ENCODE measurements around the gene SNRPA.

SNRPA gene

DNA sequence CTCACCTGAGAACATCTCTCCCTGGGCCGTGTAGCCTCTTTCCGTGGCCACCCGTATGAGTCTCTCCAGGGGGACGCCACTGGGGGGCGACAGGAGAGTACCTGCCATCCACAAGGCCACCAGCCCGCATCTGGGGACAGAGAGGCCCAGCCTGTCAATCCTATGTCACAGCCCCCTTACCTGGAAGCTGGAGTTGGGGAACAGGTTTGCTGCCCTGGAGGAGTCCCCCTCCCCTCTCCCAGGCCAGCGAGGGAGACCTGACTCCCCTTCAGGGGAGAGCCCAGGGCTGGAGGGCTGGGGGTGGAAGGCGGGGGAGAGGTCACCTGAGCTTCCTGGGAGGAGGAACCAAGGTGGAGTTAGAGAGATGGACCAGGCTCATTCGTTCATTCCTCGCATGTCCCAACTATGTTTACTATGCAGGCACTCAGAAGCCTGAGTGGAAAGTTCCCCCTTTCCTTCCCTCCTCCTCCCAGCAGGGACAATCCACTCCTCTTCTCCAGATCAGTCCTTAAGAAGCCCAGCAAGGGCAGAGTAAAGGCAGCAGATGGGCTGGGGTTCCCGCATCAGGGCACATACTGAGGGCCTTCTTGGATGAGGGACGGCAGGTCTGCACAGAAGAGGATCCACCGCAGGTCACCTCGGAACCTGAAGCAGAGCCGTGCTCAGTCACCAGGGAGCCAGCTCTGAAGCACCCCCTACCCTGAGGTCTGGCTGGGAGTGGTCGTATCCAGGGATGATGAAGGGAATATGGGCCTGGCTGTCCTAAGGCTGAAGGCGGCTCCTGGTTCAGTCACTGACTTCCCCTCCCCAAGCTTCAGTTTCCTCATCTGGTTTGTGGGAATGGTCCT lies 6.2 kb upstream of the SNRPA start:
- peak; percentile 71 for DNase-seq
- Histone ChIP-seq H3K27ac (peak overlapping the region; percentile 27), H3K36me3 (no peaks in the 10 kb centered on the region)

DNA sequence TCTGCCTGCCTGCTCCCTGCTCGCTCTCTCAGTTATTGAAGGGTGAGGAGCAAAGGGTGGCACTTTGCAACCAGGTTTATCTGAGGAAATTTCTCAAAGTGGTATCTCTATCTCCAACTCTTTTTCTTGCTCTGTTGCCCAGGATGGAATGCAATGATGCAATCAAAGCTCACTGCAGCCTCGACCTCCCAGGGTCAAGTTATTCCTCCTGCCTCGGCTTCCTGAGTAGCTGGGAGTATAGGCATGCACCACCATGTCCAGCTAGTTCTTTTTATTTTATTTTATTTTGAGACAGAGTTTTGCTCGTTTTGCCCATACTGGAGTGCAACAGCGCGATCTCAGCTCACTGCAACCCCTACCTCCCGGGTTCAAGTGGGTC lies 5.6 kb upstream of the SNRPA start:
- Histone ChIP-seq H3K9me3 (ENCODE audit: severe bottlenecking) (no peaks in the 10 kb centered on the region), H3K36me3 (no peaks in the 10 kb centered on the region), H3K27me3 (ENCODE audit: insufficient read depth, low read depth, severe bottlenecking) (no peaks in the 10 kb centered on the region), H3K4me3 (ENCODE audit: low read depth, low read length) (no peak overlapping the region), H3K27ac (peak overlapping the region; percentile 27)
- TF ChIP-seq, protein P1, sequence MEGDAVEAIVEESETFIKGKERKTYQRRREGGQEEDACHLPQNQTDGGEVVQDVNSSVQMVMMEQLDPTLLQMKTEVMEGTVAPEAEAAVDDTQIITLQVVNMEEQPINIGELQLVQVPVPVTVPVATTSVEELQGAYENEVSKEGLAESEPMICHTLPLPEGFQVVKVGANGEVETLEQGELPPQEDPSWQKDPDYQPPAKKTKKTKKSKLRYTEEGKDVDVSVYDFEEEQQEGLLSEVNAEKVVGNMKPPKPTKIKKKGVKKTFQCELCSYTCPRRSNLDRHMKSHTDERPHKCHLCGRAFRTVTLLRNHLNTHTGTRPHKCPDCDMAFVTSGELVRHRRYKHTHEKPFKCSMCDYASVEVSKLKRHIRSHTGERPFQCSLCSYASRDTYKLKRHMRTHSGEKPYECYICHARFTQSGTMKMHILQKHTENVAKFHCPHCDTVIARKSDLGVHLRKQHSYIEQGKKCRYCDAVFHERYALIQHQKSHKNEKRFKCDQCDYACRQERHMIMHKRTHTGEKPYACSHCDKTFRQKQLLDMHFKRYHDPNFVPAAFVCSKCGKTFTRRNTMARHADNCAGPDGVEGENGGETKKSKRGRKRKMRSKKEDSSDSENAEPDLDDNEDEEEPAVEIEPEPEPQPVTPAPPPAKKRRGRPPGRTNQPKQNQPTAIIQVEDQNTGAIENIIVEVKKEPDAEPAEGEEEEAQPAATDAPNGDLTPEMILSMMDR (IDR thresholded peaks at IDR 0.05; ENCODE audit: low read depth, low read length): no peak
- no peak for DNase-seq

More for the DNA sequence above, 6.2 kb upstream of the SNRPA start:
- Histone ChIP-seq H3K9me3 (ENCODE audit: severe bottlenecking) (no peaks in the 10 kb centered on the region), H3K4me3 (ENCODE audit: low read depth, low read length) (no peak overlapping the region), H3K27me3 (ENCODE audit: insufficient read depth, low read depth, severe bottlenecking) (no peaks in the 10 kb centered on the region)
- TF ChIP-seq, protein P1 (IDR thresholded peaks at IDR 0.05; ENCODE audit: low read depth, low read length): peak; percentile 63

DNA sequence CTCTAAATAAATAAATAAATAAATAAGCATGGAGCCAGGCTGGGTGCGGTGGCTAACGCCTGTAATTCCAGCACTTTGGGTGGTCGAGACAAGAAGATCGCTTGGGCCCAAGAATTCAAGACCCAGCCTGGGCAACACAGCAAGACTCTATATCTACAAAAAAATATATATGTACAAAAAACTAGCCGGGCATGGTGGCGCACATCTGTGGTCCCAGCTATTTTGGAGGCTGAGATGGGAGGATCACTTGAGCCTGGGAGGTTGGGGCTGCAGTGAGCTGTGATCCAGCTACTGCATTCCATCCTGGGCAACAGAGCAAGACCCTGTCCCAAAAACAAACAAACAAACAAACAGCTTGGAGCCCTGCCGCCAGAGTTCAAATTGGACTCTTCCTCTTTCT lies 3.5 kb upstream of the SNRPA start:
- no peaks in the 10 kb centered on the region for H3K27me3 ChIP-seq (ENCODE audit: insufficient read depth, low read depth, severe bottlenecking)
- TF ChIP-seq, protein P1 (IDR thresholded peaks at IDR 0.05; ENCODE audit: low read depth, low read length): no peak
- H3K36me3 ChIP-seq: peaks cover 9% of the 10 kb centered on the region
- no peak overlapping the region for H3K4me3 ChIP-seq (ENCODE audit: low read depth, low read length)
- no peaks in the 10 kb centered on the region for H3K9me3 ChIP-seq (ENCODE audit: severe bottlenecking)
- no peak overlapping the region for H3K27ac ChIP-seq
- no peak for DNase-seq

DNA sequence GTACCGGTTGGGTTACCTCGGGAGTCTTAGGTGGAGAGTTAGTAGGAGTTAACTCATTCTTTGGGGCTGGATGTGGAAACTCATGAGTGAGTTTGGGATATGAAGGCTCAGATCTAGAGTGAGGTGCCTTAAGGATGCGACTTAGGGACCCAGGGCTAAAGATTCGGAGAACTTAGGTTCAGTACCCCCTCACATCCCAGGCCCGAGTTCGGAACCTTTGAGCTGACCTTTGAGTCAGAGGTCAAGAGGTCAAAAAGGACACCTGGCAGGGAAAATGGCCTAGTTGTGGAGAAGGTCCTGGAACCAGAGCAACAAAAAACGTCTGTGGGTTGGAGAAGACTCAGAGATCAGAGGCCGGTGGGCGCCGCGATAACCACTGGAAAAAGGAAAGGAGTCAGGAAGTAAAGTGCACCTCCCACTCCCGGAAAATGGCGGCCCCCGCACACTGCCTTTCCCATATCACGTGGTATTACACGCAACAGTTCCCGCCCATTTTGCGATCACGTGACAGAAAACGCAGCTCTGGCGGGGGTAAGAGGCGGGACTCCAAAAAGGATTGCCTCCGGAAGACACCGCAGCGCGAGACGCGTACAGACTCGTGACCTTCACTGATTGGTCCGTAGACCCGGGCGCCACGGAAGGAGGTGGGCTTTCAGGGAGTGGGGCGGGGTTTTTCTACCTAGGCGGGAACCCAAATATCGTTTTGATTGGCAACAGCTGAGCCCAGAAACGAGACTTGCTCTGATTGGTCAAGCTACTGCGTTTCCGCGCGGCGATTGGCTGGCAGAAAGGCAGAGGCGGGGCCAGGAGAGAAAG lies 737 bp upstream of the SNRPA start, which contains the start of gene ACTMAP:
Gene ACTMAP, minus strand, starts transcription at position 420 of the 816 bp plus-strand sequence. CDS start 674 bp downstream, outside the sequence.
- no peaks in the 10 kb centered on the region for H3K9me3 ChIP-seq (ENCODE audit: severe bottlenecking)
- peak; percentile 100 for DNase-seq
- TF ChIP-seq, protein P1 (IDR thresholded peaks at IDR 0.05; ENCODE audit: low read depth, low read length): no peak
- H3K27ac ChIP-seq: peak within 1 kb of the TSS; percentile 100
- peaks cover 27% of the 10 kb centered on the region for H3K36me3 ChIP-seq
- H3K27me3 ChIP-seq (ENCODE audit: insufficient read depth, low read depth, severe bottlenecking): no peaks in the 10 kb centered on the region
- H3K4me3 ChIP-seq (ENCODE audit: low read depth, low read length): peak within 1 kb of the TSS; percentile 98

DNA sequence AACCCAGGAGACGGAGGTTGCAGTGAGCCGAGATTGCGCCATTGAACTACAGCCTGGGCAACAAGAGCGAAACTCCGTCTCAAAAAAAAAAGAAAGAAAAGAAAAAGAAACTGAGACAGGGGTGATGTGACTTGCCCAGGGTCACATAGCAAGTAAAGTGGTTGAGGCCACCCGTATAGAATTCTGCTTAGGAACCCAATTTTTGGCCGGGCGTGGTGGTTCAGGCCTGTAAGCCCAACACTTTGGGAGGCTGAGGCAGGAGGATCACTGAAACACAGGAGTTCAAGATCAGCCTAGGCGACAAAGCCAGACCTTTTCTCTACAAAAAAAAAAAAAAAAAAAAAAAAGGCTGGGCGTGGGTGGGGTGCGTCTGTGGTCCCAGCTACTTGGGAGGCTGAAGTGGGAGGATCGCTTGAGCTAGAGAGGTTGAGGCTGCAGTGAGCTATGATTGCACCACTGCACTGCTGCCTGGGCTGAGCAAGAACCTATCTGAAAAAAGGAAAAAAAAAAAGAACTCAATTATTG lies 1.3 kb downstream of the SNRPA start:
- peaks cover 48% of the 10 kb centered on the region for H3K36me3 ChIP-seq
- peak overlapping the region; percentile 100; the same call in 1 of the 2 replicates for H3K27ac ChIP-seq
- TF ChIP-seq, protein P1 (IDR thresholded peaks at IDR 0.05; ENCODE audit: low read depth, low read length): no peak
- peak overlapping the region; percentile 98; the same call in 1 of the 2 replicates for H3K4me3 ChIP-seq (ENCODE audit: low read depth, low read length)
- no peaks in the 10 kb centered on the region for H3K27me3 ChIP-seq (ENCODE audit: insufficient read depth, low read depth, severe bottlenecking)
- no peak for DNase-seq
- H3K9me3 ChIP-seq (ENCODE audit: severe bottlenecking): no peaks in the 10 kb centered on the region
